Activated T-helper 17 cell treated with anti-CD3 and anti-CD28 coated beads, Interleukin-2, amount 50 U/mL, for 72 hours (primary cell): ENCODE measurements around the gene DHRS12. TPM values are rescaled to one million over a fixed set of nuclear protein-coding genes. Genes with fewer than 3 reads are reported as not detected.
A peak's percentile ranks its signal among the peaks of the same experiment; 100 is the strongest.
"Not testable (repeated sequence)": the region's sequence is repeated elsewhere in the genome, so short reads cannot be mapped to it uniquely, and the experiment has no call there.

Experiments used
- ATAC-seq: fragments of 150-1000 bp; cut with Tn5 transposase; replicated peaks from 2 replicates; pipeline ENCODE4 v1.10.0; 2021; ENCODE audit warnings: mild to moderate bottlenecking, moderate library complexity
- H3K27ac Mint-ChIP-seq: one replicate; pipeline ENCODE4 v1.8.0; 2022; ENCODE audit warnings: mixed read lengths
- H3K27me3 Mint-ChIP-seq: one replicate; pipeline ENCODE4 v1.8.0; 2022; ENCODE audit warnings: mixed read lengths
- H3K36me3 Mint-ChIP-seq: one replicate; pipeline ENCODE4 v1.8.0; 2022; ENCODE audit warnings: low read depth, mild to moderate bottlenecking, mixed read lengths
- H3K4me1 Mint-ChIP-seq: one replicate; pipeline ENCODE4 v1.8.0; 2022; ENCODE audit warnings: mixed read lengths
- H3K4me3 Mint-ChIP-seq: one replicate; pipeline ENCODE4 v1.8.0; 2022; ENCODE audit warnings: mild to moderate bottlenecking, mixed read lengths
- H3K9me3 Mint-ChIP-seq: one replicate; pipeline ENCODE4 v1.8.0; 2022; ENCODE audit warnings: mixed read lengths
- total RNA-seq, 2 donors: library from RNA; stranded (reverse); gene quantifications; one replicate each; pipeline ENCODE4 v1.2.3, GENCODE V29; 2022

DHRS12 gene
- total RNA-seq, 2 donors from 2014 or later = 5.0 to 9.6 TPM

- no peak for ATAC-seq
- Mint-ChIP-seq H3K4me1 (peaks cover 24% of the 10 kb centered on the region), H3K9me3 (no peaks in the 10 kb centered on the region), H3K27me3 (no peaks in the 10 kb centered on the region), H3K4me3 (no peak overlapping the region), H3K27ac (no peak overlapping the region), H3K36me3 (no peaks in the 10 kb centered on the region)
Measured at GRCh38 chr13:51834581-51835171, 30.7 kb upstream of the DHRS12 start.

- no peaks in the 10 kb centered on the region for H3K27me3 Mint-ChIP-seq
- H3K27ac Mint-ChIP-seq = no peak overlapping the region
- H3K9me3 Mint-ChIP-seq = no peaks in the 10 kb centered on the region
- H3K4me1 Mint-ChIP-seq = peaks cover 24% of the 10 kb centered on the region
- H3K36me3 Mint-ChIP-seq = no peaks in the 10 kb centered on the region
- no peak overlapping the region for H3K4me3 Mint-ChIP-seq
- no peak for ATAC-seq
Measured at GRCh38 chr13:51833980-51834379, 30.0 kb upstream of the DHRS12 start.

- Mint-ChIP-seq H3K27me3 (no peaks in the 10 kb centered on the region), H3K9me3 (no peaks in the 10 kb centered on the region), H3K27ac (no peak overlapping the region), H3K36me3 (no peaks in the 10 kb centered on the region), H3K4me1 (peaks cover 18% of the 10 kb centered on the region), H3K4me3 (no peak overlapping the region)
- ATAC-seq = peak; percentile 98
Measured at GRCh38 chr13:51832471-51833152, 28.6 kb upstream of the DHRS12 start.

- no peak for ATAC-seq
Measured at GRCh38 chr13:51831519-51831918, 27.6 kb upstream of the DHRS12 start.

GRCh38 chr13:51829568-51829899 lies 25.6 kb upstream of the DHRS12 start:
- no peaks in the 10 kb centered on the region for H3K36me3 Mint-ChIP-seq
- no peak overlapping the region for H3K27ac Mint-ChIP-seq
- H3K4me3 Mint-ChIP-seq = no peak overlapping the region
- no peaks in the 10 kb centered on the region for H3K27me3 Mint-ChIP-seq
- no peaks in the 10 kb centered on the region for H3K9me3 Mint-ChIP-seq
- ATAC-seq = no peak
- H3K4me1 Mint-ChIP-seq = peaks cover 30% of the 10 kb centered on the region

More at GRCh38 chr13:51831519-51831918, 27.6 kb upstream of the DHRS12 start:
- Mint-ChIP-seq H3K27me3 (no peaks in the 10 kb centered on the region), H3K36me3 (no peaks in the 10 kb centered on the region), H3K27ac (no peak overlapping the region), H3K9me3 (no peaks in the 10 kb centered on the region), H3K4me3 (no peak overlapping the region), H3K4me1 (peaks cover 21% of the 10 kb centered on the region)

- Mint-ChIP-seq H3K27me3 (no peaks in the 10 kb centered on the region), H3K36me3 (no peaks in the 10 kb centered on the region), H3K4me1 (peaks cover 35% of the 10 kb centered on the region), H3K9me3 (no peaks in the 10 kb centered on the region), H3K27ac (no peak overlapping the region), H3K4me3 (no peak overlapping the region)
- no peak for ATAC-seq
Measured at GRCh38 chr13:51828730-51829567, 25.0 kb upstream of the DHRS12 start.

- no peak for ATAC-seq
- Mint-ChIP-seq H3K4me3 (peak overlapping the region; percentile 76), H3K9me3 (no peaks in the 10 kb centered on the region), H3K36me3 (no peaks in the 10 kb centered on the region), H3K27ac (peak overlapping the region; percentile 17), H3K27me3 (no peaks in the 10 kb centered on the region), H3K4me1 (peaks cover 37% of the 10 kb centered on the region)
Measured at GRCh38 chr13:51827254-51827653, 23.3 kb upstream of the DHRS12 start.

- Mint-ChIP-seq H3K27ac (peak overlapping the region; percentile 17), H3K27me3 (no peaks in the 10 kb centered on the region), H3K36me3 (no peaks in the 10 kb centered on the region), H3K9me3 (no peaks in the 10 kb centered on the region), H3K4me1 (peaks cover 41% of the 10 kb centered on the region), H3K4me3 (peak overlapping the region; percentile 76)
- ATAC-seq = no peak
Measured at GRCh38 chr13:51826606-51827005, 22.6 kb upstream of the DHRS12 start.

- Mint-ChIP-seq H3K27ac (peak overlapping the region; percentile 78), H3K27me3 (no peaks in the 10 kb centered on the region), H3K4me1 (peaks cover 49% of the 10 kb centered on the region), H3K4me3 (peak overlapping the region; percentile 76), H3K36me3 (no peaks in the 10 kb centered on the region), H3K9me3 (no peaks in the 10 kb centered on the region)
- ATAC-seq = no peak
Measured at GRCh38 chr13:51825681-51826254, 21.8 kb upstream of the DHRS12 start.

- Mint-ChIP-seq H3K9me3 (no peaks in the 10 kb centered on the region), H3K4me1 (peaks cover 55% of the 10 kb centered on the region), H3K27ac (peak overlapping the region; percentile 78), H3K4me3 (peak overlapping the region; percentile 76), H3K27me3 (no peaks in the 10 kb centered on the region), H3K36me3 (no peaks in the 10 kb centered on the region)
- peak; percentile 72 for ATAC-seq
Measured at GRCh38 chr13:51825165-51825592, 21.2 kb upstream of the DHRS12 start.

- ATAC-seq, H3K36me3 Mint-ChIP-seq, H3K9me3 Mint-ChIP-seq, H3K27me3 Mint-ChIP-seq: not testable (repeated sequence)
- Mint-ChIP-seq H3K4me1 (peaks cover 60% of the 10 kb centered on the region), H3K4me3 (peak overlapping the region; percentile 76), H3K27ac (peak overlapping the region; percentile 78)
Measured at GRCh38 chr13:51824712-51825111, 20.7 kb upstream of the DHRS12 start.

- H3K9me3 Mint-ChIP-seq = no peaks in the 10 kb centered on the region
- ATAC-seq = no peak
- H3K4me1 Mint-ChIP-seq = peaks cover 68% of the 10 kb centered on the region
- peak overlapping the region; percentile 76 for H3K4me3 Mint-ChIP-seq
- no peaks in the 10 kb centered on the region for H3K27me3 Mint-ChIP-seq
- peak overlapping the region; percentile 78 for H3K27ac Mint-ChIP-seq
- H3K36me3 Mint-ChIP-seq = no peaks in the 10 kb centered on the region
Measured at GRCh38 chr13:51823863-51824262, 19.9 kb upstream of the DHRS12 start.

GRCh38 chr13:51823359-51823758 lies 19.4 kb upstream of the DHRS12 start:
- no peaks in the 10 kb centered on the region for H3K27me3 Mint-ChIP-seq
- ATAC-seq = no peak
- H3K36me3 Mint-ChIP-seq = no peaks in the 10 kb centered on the region
- H3K9me3 Mint-ChIP-seq = no peaks in the 10 kb centered on the region
- H3K4me3 Mint-ChIP-seq = peak overlapping the region; percentile 76
- peaks cover 73% of the 10 kb centered on the region for H3K4me1 Mint-ChIP-seq
- no peak overlapping the region for H3K27ac Mint-ChIP-seq

GRCh38 chr13:51822106-51822815 lies 18.3 kb upstream of the DHRS12 start:
- peak overlapping the region; percentile 76 for H3K4me3 Mint-ChIP-seq
- peak; percentile 44 for ATAC-seq
- peaks cover 74% of the 10 kb centered on the region for H3K4me1 Mint-ChIP-seq
- no peaks in the 10 kb centered on the region for H3K27me3 Mint-ChIP-seq
- peak overlapping the region; percentile 68 for H3K27ac Mint-ChIP-seq
- no peaks in the 10 kb centered on the region for H3K9me3 Mint-ChIP-seq
- no peaks in the 10 kb centered on the region for H3K36me3 Mint-ChIP-seq
